Left ventricle myocardium superior (tissue), 1 donor: ENCODE measurements around the gene TMEM170A. TPM values are rescaled to one million over a fixed set of nuclear protein-coding genes. Genes with fewer than 3 reads are reported as not detected.
"Not testable (repeated sequence)": the region's sequence is repeated elsewhere in the genome, so short reads cannot be mapped to it uniquely, and the experiment has no call there.

ENCODE experiments used
- ATAC-seq: fragments of 200-7000 bp; cut with Tn5 transposase; one replicate; pipeline ENCODE4 v1.9.1; 2020; ENCODE audit warnings: mild to moderate bottlenecking, moderate library complexity
- DNase-seq: peaks from one replicate; pipeline ENCODE4 v3.0.0-alpha.2; 2020
- intact Hi-C: fragments of 100-400 bp; cut with micrococcal nuclease; formaldehyde crosslinking; loops from one replicate; pipeline ENCODE4 v1.11.0; 2022
- total RNA-seq: library from RNA; stranded (reverse); fragmentation: NEBNext Ultra II Directional; extraction: Animal tissue kit (Norgen Biotek cat#: 25700); gene quantifications from one replicate; pipeline ENCODE4 v1.2.1, GENCODE V29; 2021
- donor health status: DM: no; HTN: yes; CAD: no; lungs with severe emphysema.

The TMEM170A gene
- total RNA-seq, 1 donor from 2014 or later = 8.6 TPM

GRCh38 chr16:75483222-75483621 is 18.7 kb upstream of the TMEM170A start:
- intact Hi-C loops = no loop called here
- DNase-seq = no peak
- no peak for ATAC-seq

GRCh38 chr16:75482434-75483205 is 18.1 kb upstream of the TMEM170A start:
- no peak for DNase-seq
- ATAC-seq = no peak
- intact Hi-C loops = no loop called here

DNA sequence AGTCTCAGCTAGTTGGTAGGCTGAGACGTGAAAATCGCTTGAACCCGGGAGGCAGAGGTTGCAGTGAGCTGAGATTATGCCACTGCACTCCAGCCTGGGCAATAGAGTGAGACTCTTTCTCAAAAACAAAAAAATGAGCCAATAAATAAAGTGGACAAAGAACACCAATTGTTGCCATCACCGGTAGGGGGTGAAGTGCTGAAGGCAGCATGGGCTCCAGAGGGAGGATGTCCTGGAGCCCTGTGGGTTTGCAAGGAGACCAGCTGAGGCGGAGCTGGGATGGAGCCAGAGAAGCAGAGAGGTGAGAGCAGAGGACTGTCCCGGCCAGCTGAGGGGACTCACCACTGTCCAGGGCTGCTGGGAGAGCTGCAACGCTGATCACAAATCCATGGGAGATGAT is 17.0 kb upstream of the TMEM170A start:
- ATAC-seq (no peak), DNase-seq (no peak)
- intact Hi-C loops = no loop called here

DNA sequence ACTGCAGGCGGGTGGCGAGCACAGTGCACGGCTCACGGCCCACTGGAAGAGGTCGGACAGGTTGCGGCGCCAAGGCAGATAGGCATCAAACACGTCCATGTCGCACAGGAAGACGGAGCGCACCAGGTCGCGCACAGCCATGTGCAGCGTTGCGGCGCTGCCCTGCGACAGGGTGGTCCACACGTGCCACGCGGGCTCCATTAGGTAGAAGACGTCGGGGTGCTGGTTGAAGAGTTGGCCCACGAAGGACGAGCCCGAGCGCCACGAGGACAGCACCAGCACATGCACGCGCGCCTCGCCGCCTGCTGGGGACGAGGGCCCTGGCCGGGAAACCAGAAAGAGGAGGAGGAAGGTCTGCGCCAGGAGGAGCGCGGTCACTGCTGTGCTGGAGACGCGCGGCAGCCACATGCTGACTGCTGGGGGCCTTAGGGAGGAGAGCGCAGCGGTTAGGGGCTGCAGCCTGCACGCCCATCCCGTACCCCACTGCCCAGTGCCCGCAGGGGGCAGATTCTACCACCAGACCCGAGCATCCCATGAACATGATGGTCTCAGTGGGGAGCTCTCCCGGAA is 15.0 kb upstream of the TMEM170A start:
- intact Hi-C loops = no loop called here
- ATAC-seq = no peak
- DNase-seq = no peak

GRCh38 chr16:75478480-75479345 is 14.2 kb upstream of the TMEM170A start:
- ATAC-seq (no peak), DNase-seq (no peak)
- intact Hi-C loops = no loop called here

DNA sequence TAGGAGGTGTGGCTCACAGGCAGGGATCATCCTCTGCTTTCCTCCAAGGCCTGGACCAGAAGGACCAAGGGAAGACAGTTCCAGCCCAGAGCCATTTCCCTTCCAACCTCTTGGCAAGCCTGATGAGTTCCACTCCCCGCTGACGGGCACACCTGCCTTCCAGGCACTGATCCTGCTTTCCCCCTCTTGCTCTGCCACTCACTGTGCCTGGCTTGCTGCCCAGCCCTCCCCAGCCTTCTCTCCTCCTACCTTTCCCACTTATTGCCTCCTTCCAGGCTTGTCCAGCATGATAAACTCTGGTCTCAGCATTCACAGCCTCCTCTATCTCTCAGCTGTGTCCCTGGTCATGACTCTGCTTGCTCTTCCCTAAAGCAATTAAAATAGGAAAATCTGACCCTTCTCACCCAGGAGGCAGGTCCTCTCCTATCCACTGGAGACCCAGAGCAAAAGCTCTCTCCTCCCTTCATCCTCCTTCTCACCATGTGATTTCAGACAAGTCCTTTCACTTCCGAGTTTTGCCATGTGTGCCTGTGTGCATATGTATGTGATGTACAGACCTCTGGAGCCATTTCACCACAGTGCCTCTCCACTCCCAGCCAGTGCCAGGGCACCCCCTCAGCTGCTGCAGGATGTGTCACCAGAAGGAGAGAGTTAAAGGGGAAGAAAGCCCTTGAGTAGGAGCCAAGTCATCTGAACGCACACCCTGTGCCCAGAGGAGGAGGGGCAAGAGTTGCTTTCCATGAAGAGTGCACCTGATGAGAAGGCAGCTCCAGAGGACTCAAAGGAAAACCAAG is 13.4 kb upstream of the TMEM170A start:
- intact Hi-C loops = no loop called here
- DNase-seq (no peak), ATAC-seq (no peak)

- no peak for DNase-seq
- ATAC-seq = no peak
- intact Hi-C loops = no loop called here
Measured at GRCh38 chr16:75476817-75477216, 12.3 kb upstream of the TMEM170A start.

GRCh38 chr16:75475420-75475847 is 10.9 kb upstream of the TMEM170A start:
- DNase-seq (no peak), ATAC-seq (no peak)
- intact Hi-C loops = no loop called here

GRCh38 chr16:75472908-75473877 is 8.7 kb upstream of the TMEM170A start:
- DNase-seq (no peak), ATAC-seq (no peak)
- intact Hi-C loops = loop anchor here (5.0 kb wide), 1 partner anchor 289 kb away; no protein-coding TSS in a partner anchor

GRCh38 chr16:75471723-75472633 is 7.5 kb upstream of the TMEM170A start:
- intact Hi-C loops = loop anchor here (5.0 kb wide), 1 partner anchor 290 kb away; no protein-coding TSS in a partner anchor
- DNase-seq (no peak), ATAC-seq (peak; percentile 97)

GRCh38 chr16:75466760-75467159 is 2.3 kb upstream of the TMEM170A start:
- no peak for ATAC-seq
- intact Hi-C loops = no loop called here

DNA sequence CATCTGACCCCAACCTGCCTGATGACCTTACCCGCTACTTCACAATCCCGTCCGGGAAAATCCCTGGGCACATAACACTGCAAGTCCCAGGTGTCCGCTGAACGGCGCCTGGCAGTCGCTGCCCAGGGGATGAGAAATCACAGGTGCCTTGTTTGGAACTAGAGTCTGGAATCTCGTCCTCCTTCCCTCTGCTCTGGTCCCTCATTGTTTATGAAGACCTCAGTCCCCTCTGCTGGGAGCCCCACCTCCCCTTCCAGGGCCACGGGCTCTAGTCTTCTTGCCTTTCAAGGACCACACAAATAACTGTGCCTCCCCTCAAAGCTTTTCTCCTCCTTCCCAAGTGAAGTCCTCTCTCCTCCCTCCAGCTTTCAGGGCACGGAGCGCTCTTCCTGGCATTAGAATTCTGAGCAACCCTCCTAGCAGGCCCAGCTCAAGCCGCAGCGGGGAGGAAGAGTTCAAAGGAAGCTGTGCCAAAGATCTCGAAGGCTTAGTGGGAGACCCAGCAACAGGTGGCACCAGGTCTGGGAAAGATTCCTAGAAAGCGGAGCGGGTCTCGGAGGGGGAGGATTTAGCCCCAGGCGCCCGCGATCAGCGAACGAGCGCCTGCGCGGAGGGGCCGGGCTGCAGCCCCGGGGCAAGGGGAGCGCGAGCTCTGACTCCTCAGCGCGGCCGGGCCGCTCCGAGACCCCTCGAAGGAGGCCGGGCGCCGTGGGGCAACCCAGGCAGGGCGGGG is 934 bp downstream of the TMEM170A start:
- peak; percentile 29 for ATAC-seq
- DNase-seq, intact Hi-C loops: not testable (repeated sequence)

More at GRCh38 chr16:75466760-75467159, 2.3 kb upstream of the TMEM170A start:
- no peak for DNase-seq

DNA sequence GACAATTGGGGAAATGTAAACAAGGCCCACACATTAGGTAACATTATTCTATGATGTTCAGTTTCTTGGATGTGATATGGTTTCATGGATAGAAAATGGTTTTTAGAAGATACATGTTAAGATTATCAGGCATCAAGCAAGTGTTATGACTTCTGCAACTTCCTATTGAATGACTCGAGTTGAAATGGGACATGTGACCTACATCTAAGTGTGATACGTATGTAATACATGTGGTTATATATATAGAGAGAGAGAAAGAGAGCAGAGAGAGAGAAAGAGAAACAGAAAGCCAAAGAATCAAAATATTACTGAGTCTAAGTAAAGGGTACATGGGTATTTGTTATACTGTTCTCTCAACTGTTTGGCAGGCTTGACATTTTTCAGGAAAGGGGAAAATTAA is 1.7 kb downstream of the TMEM170A start:
- intact Hi-C loops = no loop called here
- DNase-seq (no peak), ATAC-seq (no peak)

- intact Hi-C loops = no loop called here
- ATAC-seq = no peak
- DNase-seq = no peak
Measured at GRCh38 chr16:75461575-75461974, 2.9 kb downstream of the TMEM170A start.

DNA sequence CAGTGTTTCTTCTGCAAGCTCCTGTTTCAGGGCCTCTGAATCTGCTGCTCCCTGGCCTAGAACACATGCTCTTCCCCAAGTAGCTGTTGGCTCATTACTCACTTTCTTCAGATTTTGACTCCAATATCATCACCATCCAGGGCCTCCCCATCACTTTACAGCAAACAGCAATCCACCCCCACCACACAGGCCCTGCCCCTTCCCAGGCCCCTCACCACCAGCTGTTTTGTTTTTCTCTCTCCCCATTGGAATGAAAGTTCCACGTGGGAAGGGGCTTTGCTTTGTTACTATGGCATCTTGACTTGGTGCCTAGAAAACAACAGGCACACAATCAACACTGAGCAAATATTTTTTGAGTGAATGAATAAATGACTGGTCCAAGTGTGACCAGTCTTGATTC is 4.0 kb downstream of the TMEM170A start:
- intact Hi-C loops = no loop called here
- ATAC-seq (no peak), DNase-seq (no peak)

GRCh38 chr16:75459691-75460090 is 4.8 kb downstream of the TMEM170A start:
- DNase-seq (no peak), ATAC-seq (no peak)
- intact Hi-C loops = no loop called here
